ENCODE measurements around the gene KCNG4. TPM values are rescaled to one million over a fixed set of nuclear protein-coding genes. Genes with fewer than 3 reads are reported as not detected.

The KCNG4 gene
- polyA plus RNA-seq, 3 donors: not detected

GRCh38 chr16:84242839-84243238, 3.0 kb upstream of the KCNG4 start:
- Mint-ChIP-seq H3K9me3 (peaks cover 0 to 7% (median 1%) of the 10 kb centered on the region in 7 donors), H3K4me3 (no peak overlapping the region), H3K4me1 (peaks cover 15% of the 10 kb centered on the region), H3K27me3 (ENCODE audit: low read depth in 3 of 3) (peaks cover 13 to 26% (median 15%) of the 10 kb centered on the region in 3 donors), H3K36me3 (no peaks in the 10 kb centered on the region), H3K27ac (no peak overlapping the region)
- no peaks in the 10 kb centered on the region for H3K9me3 ChIP-seq (replicated peaks in 1 of 2; ENCODE audit: control insufficient read depth in 1 of 2, insufficient read depth in 1 of 2, low read length in 2 of 2)
- WGBS (ENCODE audit: insufficient coverage): 100% methylated on average over 2 of the region's 9 CpGs
- no peak overlapping the region for H2AFZ ChIP-seq (ENCODE audit: insufficient read depth, low read depth, low read length, poor library complexity, severe bottlenecking)
- H3K79me2 ChIP-seq (ENCODE audit: insufficient read depth, low read length): no peaks in the 10 kb centered on the region
- intact Hi-C loops (cut with micrococcal nuclease): no loop called here
- peaks cover 11 to 13% of the 10 kb centered on the region in 2 donors for H3K4me1 ChIP-seq (ENCODE audit: control insufficient read depth in 1 of 2, insufficient read depth in 2 of 2, low read length in 2 of 2)
- no peak overlapping the region for H3K27ac ChIP-seq (ENCODE audit: low read depth in 1 of 2, low read length in 2 of 2)
- H4K20me1 ChIP-seq (ENCODE audit: insufficient read depth, low read length): no peaks in the 10 kb centered on the region
- no peak for TF ChIP-seq CTCF (IDR thresholded peaks at IDR 0.05)
- H3K36me3 ChIP-seq (replicated peaks in 1 of 2; ENCODE audit: control insufficient read depth in 1 of 2, insufficient read depth in 2 of 2, low read length in 2 of 2): no peaks in the 10 kb centered on the region
- no peak overlapping the region for H3K9ac ChIP-seq (ENCODE audit: insufficient read depth, low read length, poor library complexity, severe bottlenecking)
- H3K4me2 ChIP-seq (replicated peaks; ENCODE audit: extremely low read depth, low read length, poor library complexity, severe bottlenecking): no peak overlapping the region
- no peaks in the 10 kb centered on the region for H3K27me3 ChIP-seq (ENCODE audit: control insufficient read depth in 2 of 2, insufficient read depth in 2 of 2, low read length in 2 of 2)
- no peak for DNase-seq
- H3K4me3 ChIP-seq (replicated peaks in 1 of 3; ENCODE audit: low read depth in 2 of 3, low read length in 3 of 3): no peak overlapping the region

GRCh38 chr16:84241778-84242177, 2.0 kb upstream of the KCNG4 start:
- Histone ChIP-seq H3K9ac (ENCODE audit: insufficient read depth, low read length, poor library complexity, severe bottlenecking) (no peak overlapping the region), H4K20me1 (ENCODE audit: insufficient read depth, low read length) (no peaks in the 10 kb centered on the region), H3K27ac (ENCODE audit: low read depth in 1 of 2, low read length in 2 of 2) (no peak overlapping the region), H3K4me3 (replicated peaks in 1 of 3; ENCODE audit: low read depth in 2 of 3, low read length in 3 of 3) (no peak overlapping the region), H3K4me2 (replicated peaks; ENCODE audit: extremely low read depth, low read length, poor library complexity, severe bottlenecking) (no peak overlapping the region), H2AFZ (ENCODE audit: insufficient read depth, low read depth, low read length, poor library complexity, severe bottlenecking) (no peak overlapping the region), H3K9me3 (replicated peaks in 1 of 2; ENCODE audit: control insufficient read depth in 1 of 2, insufficient read depth in 1 of 2, low read length in 2 of 2) (no peaks in the 10 kb centered on the region), H3K4me1 (ENCODE audit: control insufficient read depth in 1 of 2, insufficient read depth in 2 of 2, low read length in 2 of 2) (peaks cover 11 to 13% of the 10 kb centered on the region in 2 donors), H3K36me3 (replicated peaks in 1 of 2; ENCODE audit: control insufficient read depth in 1 of 2, insufficient read depth in 2 of 2, low read length in 2 of 2) (no peaks in the 10 kb centered on the region), H3K79me2 (ENCODE audit: insufficient read depth, low read length) (no peaks in the 10 kb centered on the region), H3K27me3 (ENCODE audit: control insufficient read depth in 2 of 2, insufficient read depth in 2 of 2, low read length in 2 of 2) (no peaks in the 10 kb centered on the region)
- H3K4me1 Mint-ChIP-seq: peaks cover 15% of the 10 kb centered on the region
- no CpG with 5 or more reads among the region's 1 CpG for WGBS (ENCODE audit: insufficient coverage)
- H3K27me3 Mint-ChIP-seq (ENCODE audit: low read depth in 3 of 3): peaks cover 13 to 27% (median 17%) of the 10 kb centered on the region in 3 donors
- no peak overlapping the region for H3K27ac Mint-ChIP-seq
- TF ChIP-seq CTCF (IDR thresholded peaks at IDR 0.05): no peak
- intact Hi-C loops (cut with micrococcal nuclease): no loop called here
- no peak overlapping the region for H3K4me3 Mint-ChIP-seq
- H3K9me3 Mint-ChIP-seq: peaks cover 0 to 9% (median 1%) of the 10 kb centered on the region in 7 donors
- DNase-seq: no peak
- H3K36me3 Mint-ChIP-seq: no peaks in the 10 kb centered on the region
